K562 (cell line): ENCODE results near the gene TMEM101. TPM values are rescaled to one million over a fixed set of nuclear protein-coding genes. Genes with fewer than 3 reads are reported as not detected.

Experiments
- CHAMP1 ChIP-seq: fragments of 450-650 bp; IDR thresholded peaks from 2 replicates; pipeline ENCODE4 v1.6.1; 2016; ENCODE audit warnings: mild to moderate bottlenecking
- CUX1 ChIP-seq: fragments of 200-800 bp; sonication (Bioruptor generic); IDR thresholded peaks from 2 replicates; pipeline ENCODE4 v1.6.1; 2016; ENCODE audit warnings: missing genetic modification characterization, missing compliant biosample characterization
- FOXP4 ChIP-seq: sonication (generic); formaldehyde crosslinking; IDR thresholded peaks from 2 replicates; pipeline ENCODE4 v1.8.0; 2022; ENCODE audit warnings: mild to moderate bottlenecking, missing genetic modification reagents, borderline replicate concordance
- GATAD2A ChIP-seq: fragments of 450-650 bp; IDR thresholded peaks from 2 replicates; pipeline ENCODE4 v1.6.1; 2017
- PTTG1 ChIP-seq: fragments of 450-650 bp; IDR thresholded peaks from 2 replicates; pipeline ENCODE4 v1.6.1; 2016; ENCODE audit warnings: low read depth, mild to moderate bottlenecking, missing genetic modification characterization, missing compliant biosample characterization
- RBBP5 ChIP-seq: fragments of 200-600 bp; sonication (generic); IDR thresholded peaks from 2 replicates; pipeline ENCODE4 v1.6.1; 2012; ENCODE audit warnings: borderline replicate concordance, mild to moderate bottlenecking, low read length, control low read depth, inconsistent platforms; ENCODE audit not compliant: insufficient read depth, poor library complexity, severe bottlenecking
- RBM14 ChIP-seq: fragments of 200-400 bp; formaldehyde crosslinking; IDR thresholded peaks from 2 replicates; pipeline ENCODE4 v1.6.1; 2018; ENCODE audit warnings: low read depth, mild to moderate bottlenecking, low read length, moderate library complexity, borderline replicate concordance; ENCODE audit not compliant: insufficient read depth
- RUNX1 ChIP-seq: sonication (generic); IDR thresholded peaks from 2 replicates; pipeline ENCODE4 v1.6.1; 2016; ENCODE audit warnings: antibody characterized with exemption, low read depth
- STAG1 ChIP-seq: sonication (generic); formaldehyde crosslinking; IDR thresholded peaks from 2 replicates; pipeline ENCODE4 v1.5.0; 2020; ENCODE audit warnings: missing genetic modification reagents, borderline replicate concordance
- STAT5B ChIP-seq: fragments of 250-450 bp; sonication (Bioruptor Pico); IDR thresholded peaks from 2 replicates; pipeline ENCODE4 v1.8.0; 2021; ENCODE audit warnings: mild to moderate bottlenecking, inconsistent platforms
- UBTF ChIP-seq, 2 experiments: IDR thresholded peaks; 2 replicates each; pipeline ENCODE4 v1.6.1; 2012; ENCODE audit warnings: improper control_type of control experiment in 2 of 2, low read depth in 2 of 2, low read length in 2 of 2, borderline replicate concordance in 1 of 2
- XRCC5 ChIP-seq: fragments of 200-400 bp; formaldehyde crosslinking; IDR thresholded peaks from 2 replicates; pipeline ENCODE4 v1.6.1; 2017; ENCODE audit warnings: low read depth, mild to moderate bottlenecking, low read length
- ZNF239 ChIP-seq: fragments of 250-450 bp; sonication (Bioruptor Pico); IDR thresholded peaks from 2 replicates; pipeline ENCODE4 v1.4.0; 2020; ENCODE audit warnings: mild to moderate bottlenecking
- ZNF274 ChIP-seq: IDR thresholded peaks from 2 replicates; pipeline ENCODE4 v1.6.1; 2011; ENCODE audit warnings: low read depth, mild to moderate bottlenecking, low read length, moderate library complexity, borderline replicate concordance
- polyA plus RNA-seq, 8 experiments: library from polyadenylated mRNA; depleted of rRNA in 4 of 8; stranded (reverse) in 5 of 8; unstranded in 3 of 8; fragments of >200 nt; fragmentation: Nextera tagmentation in 2 of 8; fragmentation: Illumina TruSeq in 1 of 8; extraction: Ambion mirVana in 2 of 8; extraction: Trizol in 1 of 8; gene quantifications; 2 replicates each; pipeline versions ENCODE4 v1.2.1 to v1.2.3, GENCODE V29; 2011 to 2014; ENCODE audit warnings: inconsistent platforms in 1 of 8, missing spikeins in 1 of 8
- total RNA-seq, 7 experiments: library from RNA; depleted of rRNA in 6 of 7; stranded (reverse); fragments of >200 nt in 6 of 7; fragmentation: Illumina TruSeq in 2 of 7; extraction: Trizol in 2 of 7; gene quantifications; 2 replicates each; pipeline versions ENCODE4 v1.2.1 to v1.2.3, GENCODE V29; 2011 to 2021; ENCODE audit warnings: low replicate concordance in 1 of 7

Gene TMEM101
- total and polyA plus RNA-seq, 9 of the 15 experiments (the other 6 are each of a cell fraction or from before 2014, with no cell fraction given): 21.2 to 110 (median 37.8) TPM

GRCh38 chr17:44014437-44015172 is at the start of gene TMEM101 (continued):
- TF ChIP-seq RBM14 (no peak), GATAD2A (no peak), FOXP4 (CRISPR knock-in tag) (no peak), RUNX1 (peak; percentile 76; the same call in 1 of the 2 replicates), UBTF (IDR thresholded peaks at IDR 0.05; ENCODE audit: borderline replicate concordance in 1 of 2, low read depth in 2 of 2, low read length in 2 of 2) (peak; percentile 48 to 59; a peak in 1 of 4 replicates), ZNF274 (no peak), CHAMP1 (peak; percentile 56; the same call in 1 of the 2 replicates), PTTG1 (tag) (no peak), STAG1 (CRISPR knock-in tag) (no peak), XRCC5 (peak; percentile 99), RBBP5 (peak; percentile 73), ZNF239 (peak; percentile 36), STAT5B (no peak), CUX1 (CRISPR knock-in tag) (no peak)
